Ishikawa (cell line): Measurements from ENCODE around the gene ARHGDIA.

Experiments used
- CEBPB ChIP-seq: IDR thresholded peaks from 2 replicates; pipeline ENCODE4 v1.6.1; 2012
- CREB1 ChIP-seq: IDR thresholded peaks from 2 replicates; pipeline ENCODE4 v1.6.1; 2012; ENCODE audit warnings: low read depth
- EGR1 ChIP-seq: IDR thresholded peaks from 2 replicates; pipeline ENCODE4 v1.6.1; 2012
- EP300 ChIP-seq: IDR thresholded peaks from 2 replicates; pipeline ENCODE4 v1.6.1; 2012; ENCODE audit warnings: borderline replicate concordance
- FOXM1 ChIP-seq: IDR thresholded peaks from 2 replicates; pipeline ENCODE4 v1.6.1; 2012; ENCODE audit warnings: low read depth, borderline replicate concordance
- NFIC ChIP-seq: IDR thresholded peaks from 2 replicates; pipeline ENCODE4 v1.6.1; 2012
- RAD21 ChIP-seq: IDR thresholded peaks from 2 replicates; pipeline ENCODE4 v1.6.1; 2012; ENCODE audit warnings: low read depth
- TAF1 ChIP-seq: IDR thresholded peaks from 2 replicates; pipeline ENCODE4 v1.6.1; 2012; ENCODE audit warnings: low read depth, mild to moderate bottlenecking
- TCF12 ChIP-seq: IDR thresholded peaks from 2 replicates; pipeline ENCODE4 v1.6.1; 2012; ENCODE audit warnings: low read depth
- TEAD4 ChIP-seq: IDR thresholded peaks from 2 replicates; pipeline ENCODE4 v1.6.1; 2012
- USF1 ChIP-seq: IDR thresholded peaks from 2 replicates; pipeline ENCODE4 v1.6.1; 2012
- YY1 ChIP-seq: IDR thresholded peaks from 2 replicates; pipeline ENCODE4 v1.6.1; 2012; ENCODE audit warnings: low read depth
- ZBTB7A ChIP-seq: IDR thresholded peaks from 2 replicates; pipeline ENCODE4 v1.6.1; 2012; ENCODE audit warnings: low read depth
- TF ChIP-seq, protein P1 (sequence below): IDR thresholded peaks from 2 replicates; pipeline ENCODE4 v1.6.1; 2012; ENCODE audit warnings: low read depth, mild to moderate bottlenecking
- TF ChIP-seq, protein P2 (sequence below): IDR thresholded peaks from 2 replicates; pipeline ENCODE4 v1.6.1; 2012

ARHGDIA gene

GRCh38 chr17:81911277-81911961 is 40.3 kb upstream of the ARHGDIA start, which contains the start of gene PCYT2:
Gene PCYT2 (minus strand): TSS chr17:81911399. CDS start chr17:81911355, 44 bp downstream.
- TF ChIP-seq ZBTB7A (no peak), USF1 (peak; percentile 71), TCF12 (no peak), EGR1 (peak; percentile 39; the same call in 1 of the 2 replicates), RAD21 (no peak), TAF1 (no peak), NFIC (0 out of 2 replicates have a peak, but pooled peaks have one; percentile 24), EP300 (no peak), YY1 (no peak), FOXM1 (no peak), CREB1 (no peak), TEAD4 (no peak), CEBPB (no peak)
- TF ChIP-seq, protein P1, sequence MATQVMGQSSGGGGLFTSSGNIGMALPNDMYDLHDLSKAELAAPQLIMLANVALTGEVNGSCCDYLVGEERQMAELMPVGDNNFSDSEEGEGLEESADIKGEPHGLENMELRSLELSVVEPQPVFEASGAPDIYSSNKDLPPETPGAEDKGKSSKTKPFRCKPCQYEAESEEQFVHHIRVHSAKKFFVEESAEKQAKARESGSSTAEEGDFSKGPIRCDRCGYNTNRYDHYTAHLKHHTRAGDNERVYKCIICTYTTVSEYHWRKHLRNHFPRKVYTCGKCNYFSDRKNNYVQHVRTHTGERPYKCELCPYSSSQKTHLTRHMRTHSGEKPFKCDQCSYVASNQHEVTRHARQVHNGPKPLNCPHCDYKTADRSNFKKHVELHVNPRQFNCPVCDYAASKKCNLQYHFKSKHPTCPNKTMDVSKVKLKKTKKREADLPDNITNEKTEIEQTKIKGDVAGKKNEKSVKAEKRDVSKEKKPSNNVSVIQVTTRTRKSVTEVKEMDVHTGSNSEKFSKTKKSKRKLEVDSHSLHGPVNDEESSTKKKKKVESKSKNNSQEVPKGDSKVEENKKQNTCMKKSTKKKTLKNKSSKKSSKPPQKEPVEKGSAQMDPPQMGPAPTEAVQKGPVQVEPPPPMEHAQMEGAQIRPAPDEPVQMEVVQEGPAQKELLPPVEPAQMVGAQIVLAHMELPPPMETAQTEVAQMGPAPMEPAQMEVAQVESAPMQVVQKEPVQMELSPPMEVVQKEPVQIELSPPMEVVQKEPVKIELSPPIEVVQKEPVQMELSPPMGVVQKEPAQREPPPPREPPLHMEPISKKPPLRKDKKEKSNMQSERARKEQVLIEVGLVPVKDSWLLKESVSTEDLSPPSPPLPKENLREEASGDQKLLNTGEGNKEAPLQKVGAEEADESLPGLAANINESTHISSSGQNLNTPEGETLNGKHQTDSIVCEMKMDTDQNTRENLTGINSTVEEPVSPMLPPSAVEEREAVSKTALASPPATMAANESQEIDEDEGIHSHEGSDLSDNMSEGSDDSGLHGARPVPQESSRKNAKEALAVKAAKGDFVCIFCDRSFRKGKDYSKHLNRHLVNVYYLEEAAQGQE: no peak
- TF ChIP-seq, protein P2, sequence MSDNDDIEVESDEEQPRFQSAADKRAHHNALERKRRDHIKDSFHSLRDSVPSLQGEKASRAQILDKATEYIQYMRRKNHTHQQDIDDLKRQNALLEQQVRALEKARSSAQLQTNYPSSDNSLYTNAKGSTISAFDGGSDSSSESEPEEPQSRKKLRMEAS: peak; percentile 8; the same call in 1 of the 2 replicates

DNA sequence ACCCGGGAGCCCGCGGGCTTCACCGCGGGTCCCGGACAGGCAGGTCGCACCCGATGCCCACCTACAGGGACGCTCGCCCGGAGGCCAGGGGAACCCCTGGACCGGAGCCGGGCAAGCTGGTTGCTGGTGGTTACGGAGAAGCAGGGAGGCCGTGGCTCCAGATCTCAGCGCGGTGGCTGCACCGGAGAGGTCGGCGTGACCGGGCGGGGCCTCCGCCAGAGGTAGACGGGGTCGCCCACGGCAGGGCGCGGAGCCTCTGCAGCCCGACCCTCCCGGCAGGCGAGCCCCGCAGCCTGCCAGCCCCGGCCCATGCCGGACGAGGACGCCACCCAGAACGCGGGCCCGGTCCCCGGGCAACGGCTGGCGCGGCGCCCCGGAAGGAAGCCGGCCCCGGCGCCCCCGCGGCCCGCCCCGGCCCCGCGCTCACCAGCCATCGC is 39.7 kb upstream of the ARHGDIA start:
- TF ChIP-seq, protein P2: no peak; the same call in 1 of the 2 replicates
- TF ChIP-seq ZBTB7A: peak; percentile 33; the same call in 1 of the 2 replicates
- no peak for TF ChIP-seq NFIC

- TF ChIP-seq CEBPB: no peak
- TF ChIP-seq FOXM1: no peak
- no peak for TF ChIP-seq ZBTB7A
- no peak for TF ChIP-seq RAD21
- no peak for TF ChIP-seq TEAD4
- no peak for TF ChIP-seq TCF12
- TF ChIP-seq NFIC: no peak
- no peak for TF ChIP-seq EP300
- no peak for TF ChIP-seq CREB1
- TF ChIP-seq TAF1: no peak
- TF ChIP-seq USF1: no peak
- TF ChIP-seq EGR1: no peak
- TF ChIP-seq, protein P1: no peak
- TF ChIP-seq, protein P2: no peak
- TF ChIP-seq YY1: no peak
Observed at GRCh38 chr17:81909966-81910839, 39.1 kb upstream of the ARHGDIA start.

DNA sequence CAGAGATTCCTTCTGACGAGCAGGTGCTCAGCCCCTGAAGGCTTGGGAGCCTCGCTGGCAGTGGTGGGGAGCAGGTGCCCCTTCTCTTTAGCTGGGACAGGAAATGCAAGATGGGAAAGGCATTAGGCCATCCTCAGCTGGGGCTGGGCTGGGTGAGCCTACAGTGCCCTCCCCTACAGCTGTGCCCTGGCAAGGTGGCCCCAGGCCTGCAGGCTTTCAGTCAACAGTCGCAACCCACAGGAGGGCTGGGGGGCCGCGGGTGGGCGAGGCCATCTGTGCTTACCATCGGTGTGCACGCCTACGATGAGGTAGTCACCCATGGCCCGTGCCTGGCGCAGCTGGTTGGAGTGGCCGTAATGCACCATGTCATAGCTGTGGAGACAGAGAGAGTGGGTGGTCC is 38.1 kb upstream of the ARHGDIA start:
- TF ChIP-seq CEBPB (no peak), TAF1 (no peak), TEAD4 (no peak)
- TF ChIP-seq, protein P1: no peak
